ENCODE results near the gene CAMTA1.

DNA sequence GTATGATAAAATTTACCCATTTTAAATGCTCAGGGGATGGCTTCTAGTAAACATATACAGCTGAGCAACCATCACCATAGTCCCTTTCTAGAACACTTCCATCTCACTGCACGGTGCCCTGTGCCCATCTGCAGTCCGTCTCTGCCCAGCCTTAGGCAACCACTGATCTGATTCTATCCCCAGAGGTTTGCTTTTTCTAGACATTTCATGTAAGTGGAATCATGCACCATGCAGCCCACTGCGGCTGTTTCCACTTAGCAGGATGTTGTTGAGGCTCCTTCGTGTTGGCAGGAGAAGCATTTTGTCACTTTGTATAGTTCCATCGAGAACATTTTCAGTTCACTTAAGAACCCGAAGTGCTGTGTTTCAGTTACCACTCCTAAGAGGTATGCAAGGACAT lies 958.1 kb downstream of the CAMTA1 start:
- TF ChIP-seq CREB5 (CRISPR knock-in tag; IDR thresholded peaks at IDR 0.05; ENCODE audit: low read depth) (no peak), ZC3H10 (CRISPR knock-in tag; IDR thresholded peaks at IDR 0.05) (no peak), ZFP30 (CRISPR knock-in tag; IDR thresholded peaks at IDR 0.05) (no peak), BACH2 (CRISPR knock-in tag; IDR thresholded peaks at IDR 0.05; ENCODE audit: borderline replicate concordance) (no peak), RARB (CRISPR knock-in tag; IDR thresholded peaks at IDR 0.05) (no peak), ESRRG (CRISPR knock-in tag; IDR thresholded peaks at IDR 0.05) (no peak), SNAI2 (CRISPR knock-in tag; IDR thresholded peaks at IDR 0.05) (no peak), ISL1 (CRISPR knock-in tag; IDR thresholded peaks at IDR 0.05) (no peak), TOX (CRISPR knock-in tag; IDR thresholded peaks at IDR 0.05; ENCODE audit: borderline replicate concordance) (no peak), GLIS3 (CRISPR knock-in tag; IDR thresholded peaks at IDR 0.05) (no peak), ZNF8 (CRISPR knock-in tag; IDR thresholded peaks at IDR 0.05) (no peak), ZFP3 (CRISPR knock-in tag; IDR thresholded peaks at IDR 0.05) (no peak)
- TF ChIP-seq, protein P1, sequence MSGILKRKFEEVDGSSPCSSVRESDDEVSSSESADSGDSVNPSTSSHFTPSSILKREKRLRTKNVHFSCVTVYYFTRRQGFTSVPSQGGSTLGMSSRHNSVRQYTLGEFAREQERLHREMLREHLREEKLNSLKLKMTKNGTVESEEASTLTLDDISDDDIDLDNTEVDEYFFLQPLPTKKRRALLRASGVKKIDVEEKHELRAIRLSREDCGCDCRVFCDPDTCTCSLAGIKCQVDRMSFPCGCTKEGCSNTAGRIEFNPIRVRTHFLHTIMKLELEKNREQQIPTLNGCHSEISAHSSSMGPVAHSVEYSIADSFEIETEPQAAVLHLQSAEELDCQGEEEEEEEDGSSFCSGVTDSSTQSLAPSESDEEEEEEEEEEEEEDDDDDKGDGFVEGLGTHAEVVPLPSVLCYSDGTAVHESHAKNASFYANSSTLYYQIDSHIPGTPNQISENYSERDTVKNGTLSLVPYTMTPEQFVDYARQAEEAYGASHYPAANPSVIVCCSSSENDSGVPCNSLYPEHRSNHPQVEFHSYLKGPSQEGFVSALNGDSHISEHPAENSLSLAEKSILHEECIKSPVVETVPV (CRISPR knock-in tag; IDR thresholded peaks at IDR 0.05): no peak
- TF ChIP-seq, protein P2, sequence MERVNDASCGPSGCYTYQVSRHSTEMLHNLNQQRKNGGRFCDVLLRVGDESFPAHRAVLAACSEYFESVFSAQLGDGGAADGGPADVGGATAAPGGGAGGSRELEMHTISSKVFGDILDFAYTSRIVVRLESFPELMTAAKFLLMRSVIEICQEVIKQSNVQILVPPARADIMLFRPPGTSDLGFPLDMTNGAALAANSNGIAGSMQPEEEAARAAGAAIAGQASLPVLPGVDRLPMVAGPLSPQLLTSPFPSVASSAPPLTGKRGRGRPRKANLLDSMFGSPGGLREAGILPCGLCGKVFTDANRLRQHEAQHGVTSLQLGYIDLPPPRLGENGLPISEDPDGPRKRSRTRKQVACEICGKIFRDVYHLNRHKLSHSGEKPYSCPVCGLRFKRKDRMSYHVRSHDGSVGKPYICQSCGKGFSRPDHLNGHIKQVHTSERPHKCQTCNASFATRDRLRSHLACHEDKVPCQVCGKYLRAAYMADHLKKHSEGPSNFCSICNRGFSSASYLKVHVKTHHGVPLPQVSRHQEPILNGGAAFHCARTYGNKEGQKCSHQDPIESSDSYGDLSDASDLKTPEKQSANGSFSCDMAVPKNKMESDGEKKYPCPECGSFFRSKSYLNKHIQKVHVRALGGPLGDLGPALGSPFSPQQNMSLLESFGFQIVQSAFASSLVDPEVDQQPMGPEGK (CRISPR knock-in tag; IDR thresholded peaks at IDR 0.05; ENCODE audit: borderline replicate concordance): no peak
